C4-2B (cell line): Measurements from ENCODE around the gene GJD2.

Source experiments
- H3K27ac ChIP-seq: fragments of 450-650 bp; 2 replicates; pipeline ENCODE4 v1.5.1; 2017
- CTCF ChIP-seq: fragments of 450-650 bp; conservative IDR thresholded peaks from 2 replicates; pipeline ENCODE4 v1.5.1; 2017; ENCODE audit warnings: mild to moderate bottlenecking
- ZFX ChIP-seq: fragments of 450-650 bp; IDR thresholded peaks from 2 replicates; pipeline ENCODE4 v1.6.1; 2017

GJD2 gene

GRCh38 chr15:34754674-34755418 lies at the start of gene GJD2:
Gene GJD2 (minus strand): TSS chr15:34754998. CDS start chr15:34754488, 510 bp downstream.
- TF ChIP-seq ZFX (no peak), CTCF (no peak)
- H3K27ac ChIP-seq: no peak within 1 kb of the TSS

DNA sequence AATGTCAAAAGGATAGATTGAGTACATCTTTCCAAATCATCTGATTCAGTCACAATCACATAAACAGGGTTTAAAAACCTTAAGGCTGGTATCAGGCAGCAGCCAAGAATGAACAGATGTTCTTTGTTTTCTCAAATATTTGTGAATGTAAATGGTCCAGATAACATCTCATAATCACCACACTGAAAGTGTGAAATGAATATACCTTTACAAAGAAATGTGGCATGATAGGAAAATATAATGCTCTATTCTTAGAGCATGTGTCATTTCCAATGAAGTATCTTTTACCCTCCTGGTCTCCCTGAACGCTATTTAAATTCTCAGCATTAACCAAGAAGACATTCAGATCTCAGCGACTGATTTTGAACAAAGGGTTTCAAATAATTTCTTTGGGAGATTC lies 49.3 kb upstream of the GJD2 start:
- TF ChIP-seq CTCF (no peak), ZFX (no peak)
- no peak overlapping the region for H3K27ac ChIP-seq

DNA sequence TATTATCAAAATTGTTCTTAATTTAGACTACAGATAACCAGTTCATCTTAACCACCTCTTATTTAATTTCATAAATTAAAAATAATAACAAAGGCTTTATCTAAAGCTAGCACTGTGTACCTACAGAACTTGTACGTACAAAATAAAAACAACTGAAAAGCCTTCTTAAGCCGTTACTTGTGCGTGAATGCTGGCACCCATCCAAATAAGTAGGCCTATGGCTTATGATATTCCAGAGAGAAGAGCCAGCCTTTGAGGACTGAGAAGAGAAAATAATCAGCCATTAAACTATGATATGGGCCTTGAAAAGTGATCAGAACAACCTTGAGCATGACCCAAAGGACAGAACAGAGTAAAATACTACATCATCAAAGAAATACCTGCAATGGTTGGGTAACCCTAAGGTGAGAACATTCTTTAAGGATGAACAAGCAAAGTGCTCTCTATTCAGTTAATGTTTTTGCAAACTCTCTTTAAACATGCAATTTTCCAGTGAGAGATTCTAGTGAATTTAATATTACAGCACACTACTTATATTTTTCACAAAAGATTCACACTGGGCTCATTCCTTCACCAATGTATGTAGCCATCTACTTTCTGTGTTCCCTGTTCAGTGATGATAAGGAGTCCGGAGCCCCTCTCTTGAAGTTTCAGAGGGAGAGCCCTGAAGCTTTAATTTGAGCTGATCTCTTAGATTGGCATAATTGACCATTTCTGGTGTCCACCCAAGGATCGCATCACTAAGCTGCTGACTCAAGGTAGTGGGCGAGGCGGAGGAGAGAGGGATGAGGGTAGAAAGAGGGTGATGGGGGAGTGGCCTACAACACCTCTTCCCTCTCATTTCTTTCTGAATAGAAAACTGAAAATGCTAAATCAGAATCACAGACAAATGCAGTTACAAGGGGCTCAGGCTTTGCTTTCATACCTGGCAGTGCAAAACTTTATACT lies 48.3 kb upstream of the GJD2 start:
- no peak for TF ChIP-seq CTCF
- no peak overlapping the region for H3K27ac ChIP-seq

DNA sequence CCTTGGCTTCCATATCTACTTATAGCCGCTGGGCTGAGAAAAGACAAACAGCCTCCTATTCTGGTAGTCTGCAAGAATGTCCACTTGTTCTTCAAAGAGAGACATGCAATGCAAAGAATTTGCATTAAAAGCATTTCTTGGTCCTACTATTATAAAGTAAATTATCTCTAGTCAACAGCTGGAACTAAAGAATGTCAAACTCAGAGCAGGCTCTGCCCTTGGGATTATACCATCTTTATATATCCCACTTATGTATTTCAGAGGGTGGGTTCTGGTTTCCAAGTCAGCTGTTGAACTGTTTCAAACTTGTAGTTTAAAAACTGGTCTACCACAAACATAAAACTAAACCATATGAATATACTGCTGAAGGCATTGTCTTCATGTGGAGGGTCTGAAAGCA lies 47.6 kb upstream of the GJD2 start:
- TF ChIP-seq CTCF (no peak), ZFX (no peak)
- no peak overlapping the region for H3K27ac ChIP-seq

GRCh38 chr15:34799149-34800101 lies 44.6 kb upstream of the GJD2 start:
- TF ChIP-seq ZFX: no peak
- no peak overlapping the region for H3K27ac ChIP-seq

DNA sequence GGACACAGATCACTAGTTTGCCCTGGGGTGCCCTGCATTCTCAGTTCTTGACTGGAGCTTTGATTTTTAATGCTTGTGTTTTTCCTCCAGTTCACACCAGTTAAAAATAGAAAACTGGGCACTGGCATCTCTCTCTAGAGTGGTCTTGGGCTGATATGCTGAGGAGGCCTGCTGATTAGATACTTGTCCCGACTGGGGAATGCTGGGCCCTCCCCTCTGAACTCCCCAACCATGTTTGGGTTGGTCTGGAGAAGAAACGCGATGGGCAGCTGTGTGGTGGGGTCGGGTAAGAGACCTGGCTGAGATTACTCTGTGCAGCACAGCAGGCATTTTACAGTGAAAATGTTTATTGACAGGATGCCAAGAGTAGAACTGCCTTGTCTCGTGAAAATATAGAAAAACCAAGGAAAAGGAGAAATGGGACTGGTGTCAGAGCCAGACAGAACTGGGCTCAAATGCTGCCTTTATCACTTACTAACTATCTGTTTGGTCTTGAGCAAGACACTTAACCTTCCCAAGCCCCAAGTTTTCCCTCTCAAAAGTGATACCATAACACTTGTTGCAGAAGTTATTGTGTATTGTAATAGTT lies 42.1 kb upstream of the GJD2 start:
- TF ChIP-seq ZFX: no peak
- TF ChIP-seq CTCF: no peak
- no peak overlapping the region for H3K27ac ChIP-seq
